Neural cell (in vitro differentiated cells): ENCODE data around the gene TSC1. TPM values are rescaled to one million over a fixed set of nuclear protein-coding genes. Genes with fewer than 3 reads are reported as not detected.

ENCODE experiments used
- H2AFZ ChIP-seq: fragments of 200-600, 300-800 bp; sonication (generic), shearing (Covaris generic); 2 replicates; pipeline ENCODE4 v1.6.0; 2014; ENCODE audit warnings: low read depth, mild to moderate bottlenecking, antibody characterized with exemption, low read length, moderate library complexity
- H3F3A ChIP-seq: fragments of 200-600 bp; shearing (Covaris generic); 2 replicates; pipeline ENCODE4 v1.6.1; 2016; ENCODE audit warnings: mild to moderate bottlenecking, moderate library complexity, mixed read lengths, antibody characterized with exemption, low read length; ENCODE audit not compliant: insufficient read depth, poor library complexity, severe bottlenecking
- H3K27ac ChIP-seq: fragments of 200-600, 300-800 bp; sonication (generic), shearing (Covaris generic); 2 replicates; pipeline ENCODE4 v1.5.1; 2014; ENCODE audit warnings: mild to moderate bottlenecking, low read length, moderate library complexity
- H3K27me3 ChIP-seq: fragments of 300-800, 200-600 bp; sonication (generic), shearing (Covaris generic); 2 replicates; pipeline ENCODE4 v1.6.0; 2014; ENCODE audit warnings: mild to moderate bottlenecking, low read depth, low read length, moderate library complexity; ENCODE audit not compliant: insufficient read depth
- H3K36me3 ChIP-seq: fragments of 300-800, 200-600 bp; sonication (generic), shearing (Covaris generic); 2 replicates; pipeline ENCODE4 v1.5.1; 2014; ENCODE audit warnings: mild to moderate bottlenecking, antibody characterized with exemption, low read length, moderate library complexity; ENCODE audit not compliant: insufficient read depth
- H3K4me2 ChIP-seq: fragments of 300-800, 200-600 bp; sonication (generic), shearing (Covaris generic); 2 replicates; pipeline ENCODE4 v1.6.0; 2014; ENCODE audit warnings: mild to moderate bottlenecking, low read length
- H3K4me3 ChIP-seq: fragments of 300-800, 200-600 bp; sonication (generic), shearing (Covaris generic); 2 replicates; pipeline ENCODE4 v1.5.1; 2014; ENCODE audit warnings: mild to moderate bottlenecking, low read length, moderate library complexity
- H3K79me2 ChIP-seq: fragments of 200-600 bp; shearing (Covaris generic); replicated peaks from 2 replicates; pipeline ENCODE4 v1.6.0; 2014; ENCODE audit warnings: mild to moderate bottlenecking, low read length, moderate library complexity; ENCODE audit not compliant: insufficient read depth
- H3K9ac ChIP-seq: fragments of 300-800, 200-600 bp; sonication (generic), shearing (Covaris generic); 2 replicates; pipeline ENCODE4 v1.6.1; 2016; ENCODE audit warnings: mild to moderate bottlenecking, low read length, mixed read lengths
- H3K9me2 ChIP-seq: fragments of 200-600 bp; shearing (Covaris generic); 2 replicates; pipeline ENCODE4 v1.6.1; 2016; ENCODE audit warnings: mild to moderate bottlenecking, low read length, mixed read lengths; ENCODE audit not compliant: insufficient read depth
- H3K9me3 ChIP-seq: fragments of 200-600, 300-800 bp; sonication (generic), shearing (Covaris generic); 2 replicates; pipeline ENCODE4 v1.6.1; 2016; ENCODE audit warnings: mild to moderate bottlenecking, mixed run types, low read length, moderate library complexity, mixed read lengths
- H4K20me1 ChIP-seq: fragments of 200-600 bp; shearing (Covaris generic); 2 replicates; pipeline ENCODE4 v1.6.1; 2016; ENCODE audit warnings: mild to moderate bottlenecking, mixed run types; ENCODE audit not compliant: insufficient read depth
- EP300 ChIP-seq: fragments of 450-650 bp; conservative IDR thresholded peaks from 2 replicates; pipeline ENCODE4 v1.6.1; 2014; ENCODE audit warnings: antibody characterized with exemption, mild to moderate bottlenecking, moderate library complexity; ENCODE audit not compliant: poor library complexity, severe bottlenecking
- EZH2 ChIP-seq: fragments of 200-600, 300-800 bp; shearing (Covaris generic), sonication (generic); IDR thresholded peaks from 2 replicates; pipeline ENCODE4 v1.6.1; 2014; ENCODE audit warnings: antibody characterized with exemption, low read length, borderline replicate concordance, mild to moderate bottlenecking; ENCODE audit not compliant: insufficient read depth, poor library complexity, severe bottlenecking
- MXI1 ChIP-seq: fragments of 450-650 bp; conservative IDR thresholded peaks from 2 replicates; pipeline ENCODE4 v1.6.1; 2014; ENCODE audit warnings: antibody characterized with exemption, mild to moderate bottlenecking; ENCODE audit not compliant: poor library complexity, severe bottlenecking
- POLR2AphosphoS5 ChIP-seq: IDR thresholded peaks from 2 replicates; pipeline ENCODE4 v1.6.1; 2012
- RAD21 ChIP-seq: fragments of 450-650 bp; conservative IDR thresholded peaks from 2 replicates; pipeline ENCODE4 v1.6.1; 2014; ENCODE audit warnings: antibody characterized with exemption, mild to moderate bottlenecking, moderate library complexity
- SMC3 ChIP-seq: fragments of 450-650 bp; conservative IDR thresholded peaks from 2 replicates; pipeline ENCODE4 v1.6.1; 2014; ENCODE audit warnings: antibody characterized with exemption, mild to moderate bottlenecking, moderate library complexity; ENCODE audit not compliant: poor library complexity
- TAF1 ChIP-seq: IDR thresholded peaks from 2 replicates; pipeline ENCODE4 v1.6.1; 2012; ENCODE audit warnings: low read depth
- polyA plus RNA-seq: library from polyadenylated mRNA; depleted of rRNA; stranded (reverse); fragments of >200 nt; gene quantifications from 2 replicates; pipeline ENCODE4 v1.2.3, GENCODE V29; 2014
- TF ChIP-seq, protein P1 (sequence below): fragments of 450-650 bp; IDR thresholded peaks from 2 replicates; pipeline ENCODE4 v1.5.1; 2014; ENCODE audit warnings: antibody characterized with exemption, mild to moderate bottlenecking, moderate library complexity; ENCODE audit not compliant: poor library complexity, severe bottlenecking
- TF ChIP-seq, protein P2 (sequence below): IDR thresholded peaks from 2 replicates; pipeline ENCODE4 v1.6.1; 2012; ENCODE audit warnings: borderline replicate concordance

The TSC1 gene
- polyA plus RNA-seq, 1 donor from 2014 or later, result 47.1 TPM

DNA sequence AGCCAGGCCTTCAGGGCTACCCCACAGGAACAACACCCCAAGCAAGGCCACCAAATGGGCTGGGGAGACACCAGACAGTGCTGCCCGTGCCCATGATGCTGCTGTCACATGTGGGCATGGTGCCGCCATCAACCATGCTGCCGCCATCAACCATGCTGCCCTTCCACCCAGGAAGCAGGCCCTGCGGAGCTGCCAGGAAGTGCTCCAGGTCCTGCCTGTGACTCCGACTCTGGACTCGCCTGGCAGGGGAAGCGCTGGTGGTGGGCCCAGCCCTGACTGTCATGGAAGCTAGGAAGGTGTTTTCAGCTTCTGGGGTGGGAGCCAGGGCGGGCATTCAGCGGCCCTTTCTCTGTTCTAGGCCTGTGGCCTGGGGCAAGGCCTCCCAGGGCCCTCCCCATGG is 75.2 kb downstream of the TSC1 start:
- H3K9me2 ChIP-seq, result no peaks in the 10 kb centered on the region
- H3K9me3 ChIP-seq, result no peaks in the 10 kb centered on the region
- H3K9ac ChIP-seq, result no peak overlapping the region
- H3K4me2 ChIP-seq, result no peak overlapping the region
- H2AFZ ChIP-seq, result no peak overlapping the region
- no peaks in the 10 kb centered on the region for H3K36me3 ChIP-seq
- TF ChIP-seq MXI1 (no peak), EP300 (no peak)
- no peak overlapping the region for H3K27ac ChIP-seq
- H4K20me1 ChIP-seq, result no peaks in the 10 kb centered on the region
- no peaks in the 10 kb centered on the region for H3K79me2 ChIP-seq
- H3K27me3 ChIP-seq, result no peaks in the 10 kb centered on the region
- H3F3A ChIP-seq, result no peaks in the 10 kb centered on the region
- H3K4me3 ChIP-seq, result no peak overlapping the region

DNA sequence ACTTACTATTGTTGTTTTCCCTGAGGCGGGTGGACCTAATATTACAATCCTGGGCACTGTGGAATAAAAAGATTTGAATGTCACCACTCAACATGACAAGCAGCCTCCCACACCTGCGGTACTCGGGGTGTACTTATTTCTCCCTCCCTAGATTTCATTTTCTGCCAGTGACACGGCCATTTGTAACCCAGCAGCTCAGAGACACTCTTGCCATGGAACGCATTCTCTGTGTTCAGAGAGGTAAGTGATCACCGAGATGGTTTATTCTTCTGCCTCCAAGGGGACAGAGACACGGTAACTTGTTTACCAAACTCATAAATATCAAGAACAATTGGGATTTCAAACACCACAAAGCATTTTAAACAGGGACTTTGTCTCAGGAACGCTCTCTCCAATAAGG is 77.5 kb downstream of the TSC1 start:
- H3K4me3 ChIP-seq, result no peak overlapping the region
- no peaks in the 10 kb centered on the region for H3K9me3 ChIP-seq
- no peak overlapping the region for H3K27ac ChIP-seq
- no peak overlapping the region for H2AFZ ChIP-seq
- no peaks in the 10 kb centered on the region for H3K9me2 ChIP-seq
- TF ChIP-seq EZH2 (no peak), TAF1 (no peak), RAD21 (no peak), MXI1 (no peak), SMC3 (no peak), POLR2AphosphoS5 (no peak), EP300 (no peak)
- TF ChIP-seq, protein P1, sequence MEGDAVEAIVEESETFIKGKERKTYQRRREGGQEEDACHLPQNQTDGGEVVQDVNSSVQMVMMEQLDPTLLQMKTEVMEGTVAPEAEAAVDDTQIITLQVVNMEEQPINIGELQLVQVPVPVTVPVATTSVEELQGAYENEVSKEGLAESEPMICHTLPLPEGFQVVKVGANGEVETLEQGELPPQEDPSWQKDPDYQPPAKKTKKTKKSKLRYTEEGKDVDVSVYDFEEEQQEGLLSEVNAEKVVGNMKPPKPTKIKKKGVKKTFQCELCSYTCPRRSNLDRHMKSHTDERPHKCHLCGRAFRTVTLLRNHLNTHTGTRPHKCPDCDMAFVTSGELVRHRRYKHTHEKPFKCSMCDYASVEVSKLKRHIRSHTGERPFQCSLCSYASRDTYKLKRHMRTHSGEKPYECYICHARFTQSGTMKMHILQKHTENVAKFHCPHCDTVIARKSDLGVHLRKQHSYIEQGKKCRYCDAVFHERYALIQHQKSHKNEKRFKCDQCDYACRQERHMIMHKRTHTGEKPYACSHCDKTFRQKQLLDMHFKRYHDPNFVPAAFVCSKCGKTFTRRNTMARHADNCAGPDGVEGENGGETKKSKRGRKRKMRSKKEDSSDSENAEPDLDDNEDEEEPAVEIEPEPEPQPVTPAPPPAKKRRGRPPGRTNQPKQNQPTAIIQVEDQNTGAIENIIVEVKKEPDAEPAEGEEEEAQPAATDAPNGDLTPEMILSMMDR, result no peak
- TF ChIP-seq, protein P2, sequence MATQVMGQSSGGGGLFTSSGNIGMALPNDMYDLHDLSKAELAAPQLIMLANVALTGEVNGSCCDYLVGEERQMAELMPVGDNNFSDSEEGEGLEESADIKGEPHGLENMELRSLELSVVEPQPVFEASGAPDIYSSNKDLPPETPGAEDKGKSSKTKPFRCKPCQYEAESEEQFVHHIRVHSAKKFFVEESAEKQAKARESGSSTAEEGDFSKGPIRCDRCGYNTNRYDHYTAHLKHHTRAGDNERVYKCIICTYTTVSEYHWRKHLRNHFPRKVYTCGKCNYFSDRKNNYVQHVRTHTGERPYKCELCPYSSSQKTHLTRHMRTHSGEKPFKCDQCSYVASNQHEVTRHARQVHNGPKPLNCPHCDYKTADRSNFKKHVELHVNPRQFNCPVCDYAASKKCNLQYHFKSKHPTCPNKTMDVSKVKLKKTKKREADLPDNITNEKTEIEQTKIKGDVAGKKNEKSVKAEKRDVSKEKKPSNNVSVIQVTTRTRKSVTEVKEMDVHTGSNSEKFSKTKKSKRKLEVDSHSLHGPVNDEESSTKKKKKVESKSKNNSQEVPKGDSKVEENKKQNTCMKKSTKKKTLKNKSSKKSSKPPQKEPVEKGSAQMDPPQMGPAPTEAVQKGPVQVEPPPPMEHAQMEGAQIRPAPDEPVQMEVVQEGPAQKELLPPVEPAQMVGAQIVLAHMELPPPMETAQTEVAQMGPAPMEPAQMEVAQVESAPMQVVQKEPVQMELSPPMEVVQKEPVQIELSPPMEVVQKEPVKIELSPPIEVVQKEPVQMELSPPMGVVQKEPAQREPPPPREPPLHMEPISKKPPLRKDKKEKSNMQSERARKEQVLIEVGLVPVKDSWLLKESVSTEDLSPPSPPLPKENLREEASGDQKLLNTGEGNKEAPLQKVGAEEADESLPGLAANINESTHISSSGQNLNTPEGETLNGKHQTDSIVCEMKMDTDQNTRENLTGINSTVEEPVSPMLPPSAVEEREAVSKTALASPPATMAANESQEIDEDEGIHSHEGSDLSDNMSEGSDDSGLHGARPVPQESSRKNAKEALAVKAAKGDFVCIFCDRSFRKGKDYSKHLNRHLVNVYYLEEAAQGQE, result no peak
- H3K36me3 ChIP-seq, result no peaks in the 10 kb centered on the region
- no peak overlapping the region for H3K4me2 ChIP-seq
- H3K79me2 ChIP-seq, result no peaks in the 10 kb centered on the region
- H3K27me3 ChIP-seq, result no peaks in the 10 kb centered on the region
- H3K9ac ChIP-seq, result no peak overlapping the region
- no peaks in the 10 kb centered on the region for H4K20me1 ChIP-seq
- H3F3A ChIP-seq, result no peaks in the 10 kb centered on the region

DNA sequence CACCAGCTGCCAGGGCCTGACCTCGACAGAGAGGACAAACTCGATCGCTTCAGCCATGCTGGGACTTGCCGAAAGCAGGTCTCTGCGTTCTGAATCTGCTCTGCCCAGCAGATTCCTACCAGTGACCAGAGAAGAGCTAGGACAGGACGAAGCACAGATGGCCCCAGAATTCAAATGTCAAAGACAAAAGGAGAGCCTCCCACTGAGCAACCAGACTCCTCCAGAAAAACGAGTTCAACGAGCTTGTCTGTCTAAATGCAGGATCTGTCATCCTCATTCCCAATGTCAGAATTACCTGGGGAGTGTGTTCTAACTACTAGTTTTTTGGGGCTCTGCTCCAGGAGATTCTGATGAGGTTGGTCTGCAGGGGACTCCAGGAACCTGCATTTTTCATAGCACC is 79.7 kb downstream of the TSC1 start:
- H3K27me3 ChIP-seq, result no peaks in the 10 kb centered on the region
- TF ChIP-seq EP300, result no peak
- no peak for TF ChIP-seq SMC3
- no peak for TF ChIP-seq RAD21
- no peak for TF ChIP-seq POLR2AphosphoS5
- TF ChIP-seq, protein P1, result no peak
- TF ChIP-seq TAF1, result no peak
- TF ChIP-seq, protein P2, result no peak
- no peak for TF ChIP-seq MXI1
- no peak for TF ChIP-seq EZH2
- H2AFZ ChIP-seq, result no peak overlapping the region
- H4K20me1 ChIP-seq, result no peaks in the 10 kb centered on the region
- H3K4me2 ChIP-seq, result no peak overlapping the region
- no peaks in the 10 kb centered on the region for H3K9me2 ChIP-seq
- no peaks in the 10 kb centered on the region for H3F3A ChIP-seq
- H3K4me3 ChIP-seq, result no peak overlapping the region
- H3K9me3 ChIP-seq, result no peaks in the 10 kb centered on the region
- no peaks in the 10 kb centered on the region for H3K36me3 ChIP-seq
- H3K27ac ChIP-seq, result no peak overlapping the region
- no peaks in the 10 kb centered on the region for H3K79me2 ChIP-seq
- no peak overlapping the region for H3K9ac ChIP-seq
